ENCODE data around the gene ISCU.

Gene ISCU

GRCh38 chr12:108516511-108517275 is 45.7 kb upstream of the ISCU start:
- no peak for TF ChIP-seq TAF1 (IDR thresholded peaks at IDR 0.05; ENCODE audit: borderline replicate concordance, insufficient read depth, low read length)
- no peak for TF ChIP-seq FOXP2 (optimal IDR thresholded peaks at IDR 0.05; ENCODE audit: borderline replicate concordance, extremely low read depth, extremely low read length, insufficient read depth)
- no peak for TF ChIP-seq POLR2AphosphoS5 (IDR thresholded peaks at IDR 0.05; ENCODE audit: low read depth, low read length)
- no peak for TF ChIP-seq SIN3A (IDR thresholded peaks at IDR 0.05; ENCODE audit: borderline replicate concordance, insufficient read depth, low read length)
- no peak for TF ChIP-seq REST (IDR thresholded peaks at IDR 0.05; ENCODE audit: insufficient read depth in 1 of 2, low read depth in 2 of 2, low read length in 2 of 2)

- no peak for TF ChIP-seq REST (IDR thresholded peaks at IDR 0.05; ENCODE audit: insufficient read depth in 1 of 2, low read depth in 2 of 2, low read length in 2 of 2)
- no peak for TF ChIP-seq TAF1 (IDR thresholded peaks at IDR 0.05; ENCODE audit: borderline replicate concordance, insufficient read depth, low read length)
- no peak for TF ChIP-seq FOXP2 (optimal IDR thresholded peaks at IDR 0.05; ENCODE audit: borderline replicate concordance, extremely low read depth, extremely low read length, insufficient read depth)
- TF ChIP-seq POLR2AphosphoS5 (IDR thresholded peaks at IDR 0.05; ENCODE audit: low read depth, low read length) = no peak
- TF ChIP-seq SIN3A (IDR thresholded peaks at IDR 0.05; ENCODE audit: borderline replicate concordance, insufficient read depth, low read length) = no peak
Observed at GRCh38 chr12:108517288-108518100, 44.9 kb upstream of the ISCU start.

- TF ChIP-seq TAF1 (IDR thresholded peaks at IDR 0.05; ENCODE audit: borderline replicate concordance, insufficient read depth, low read length) (no peak), SIN3A (IDR thresholded peaks at IDR 0.05; ENCODE audit: borderline replicate concordance, insufficient read depth, low read length) (no peak), REST (IDR thresholded peaks at IDR 0.05; ENCODE audit: insufficient read depth in 1 of 2, low read depth in 2 of 2, low read length in 2 of 2) (no peak), POLR2AphosphoS5 (IDR thresholded peaks at IDR 0.05; ENCODE audit: low read depth, low read length) (no peak), FOXP2 (optimal IDR thresholded peaks at IDR 0.05; ENCODE audit: borderline replicate concordance, extremely low read depth, extremely low read length, insufficient read depth) (no peak)
Observed at GRCh38 chr12:108518101-108518715, 44.2 kb upstream of the ISCU start.

- TF ChIP-seq FOXP2 (optimal IDR thresholded peaks at IDR 0.05; ENCODE audit: borderline replicate concordance, extremely low read depth, extremely low read length, insufficient read depth) (no peak), SIN3A (IDR thresholded peaks at IDR 0.05; ENCODE audit: borderline replicate concordance, insufficient read depth, low read length) (no peak), REST (IDR thresholded peaks at IDR 0.05; ENCODE audit: insufficient read depth in 1 of 2, low read depth in 2 of 2, low read length in 2 of 2) (no peak), TAF1 (IDR thresholded peaks at IDR 0.05; ENCODE audit: borderline replicate concordance, insufficient read depth, low read length) (no peak), POLR2AphosphoS5 (IDR thresholded peaks at IDR 0.05; ENCODE audit: low read depth, low read length) (no peak)
Observed at GRCh38 chr12:108518716-108519496, 43.5 kb upstream of the ISCU start.
